A673 (cell line): ENCODE results near the gene CCDC69. TPM values are rescaled to one million over a fixed set of nuclear protein-coding genes. Genes with fewer than 3 reads are reported as not detected.

Source experiments
- BruUV-seq: library from RNA; stranded (reverse); fragments of 400-500 nt; replicated peaks from 2 replicates; lab custom pipeline; 2021; lab: Mats Ljungman, UMichigan
- CTCF ChIA-PET: fragments of 300-600 bp; sonication (Branson Sonifier 250); formaldehyde crosslinking; loops from one replicate; lab custom pipeline; 2022; ENCODE audit warnings: antibody characterized with exemption; lab: Charles Lee
- POLR2A ChIA-PET: fragments of 300-600 bp; sonication (Branson Sonifier 250); formaldehyde crosslinking; loops from one replicate; lab custom pipeline; 2022; ENCODE audit warnings: antibody characterized with exemption; ENCODE audit not compliant: low non-redundant PET; lab: Charles Lee
- DNase-seq: peaks from one replicate; pipeline ENCODE4 v3.0.0-alpha.2; 2015; ENCODE audit warnings: low spot score
- H3K27ac ChIP-seq: fragments of 200-600 bp; sonication (generic); 2 replicates; pipeline ENCODE4 v1.5.1; 2016; ENCODE audit warnings: mixed run types, low read depth, mild to moderate bottlenecking, mixed read lengths, antibody characterized with exemption, low read length; ENCODE audit not compliant: poor library complexity, severe bottlenecking
- H3K27me3 ChIP-seq: fragments of 200-600 bp; sonication (generic); replicated peaks from 2 replicates; pipeline ENCODE4 v1.6.1; 2017; ENCODE audit warnings: mixed run types, low read depth, mild to moderate bottlenecking, mixed read lengths, antibody characterized with exemption, low read length; ENCODE audit not compliant: insufficient read depth, poor library complexity
- H3K36me3 ChIP-seq: fragments of 200-600 bp; sonication (generic); 2 replicates; pipeline ENCODE4 v1.6.1; 2016; ENCODE audit warnings: mixed run types, mild to moderate bottlenecking, mixed read lengths, antibody characterized with exemption, low read length; ENCODE audit not compliant: insufficient read depth, poor library complexity, severe bottlenecking
- H3K4me1 ChIP-seq: fragments of 200-600 bp; sonication (generic); 2 replicates; pipeline ENCODE4 v1.6.1; 2017; ENCODE audit warnings: mixed run types, mild to moderate bottlenecking, mixed read lengths, antibody characterized with exemption, low read length; ENCODE audit not compliant: insufficient read depth, poor library complexity, severe bottlenecking
- H3K4me3 ChIP-seq: fragments of 200-600 bp; sonication (generic); 2 replicates; pipeline ENCODE4 v1.5.1; 2016; ENCODE audit warnings: low read depth, mixed run types, mild to moderate bottlenecking, mixed read lengths, low read length; ENCODE audit not compliant: poor library complexity, severe bottlenecking
- H3K9me3 ChIP-seq: fragments of 200-600 bp; sonication (generic); 2 replicates; pipeline ENCODE4 v1.6.1; 2016; ENCODE audit warnings: mixed run types, low read depth, mild to moderate bottlenecking, mixed read lengths, antibody characterized with exemption, low read length; ENCODE audit not compliant: poor library complexity, severe bottlenecking
- EZH2 ChIP-seq: fragments of 200-600 bp; sonication (generic); IDR thresholded peaks from 2 replicates; pipeline ENCODE4 v1.6.1; 2017; ENCODE audit warnings: borderline replicate concordance, low read depth, mild to moderate bottlenecking, mixed read lengths, antibody characterized with exemption, low read length; ENCODE audit not compliant: poor library complexity, severe bottlenecking
- intact Hi-C: fragments of 100-400 bp; cut with micrococcal nuclease; formaldehyde crosslinking; loops from one replicate; pipeline ENCODE4 v1.10.0; 2022; ENCODE audit not compliant: unreplicated experiment
- total RNA-seq: library from RNA; stranded (reverse); gene quantifications from 2 replicates; pipeline ENCODE4 v1.2.3, GENCODE V29; 2021
- TF ChIP-seq, protein P1 (sequence below): fragments of 300-800, 200-600 bp; sonication (generic); conservative IDR thresholded peaks from 2 replicates; pipeline ENCODE4 v1.5.1; 2017; ENCODE audit warnings: low read depth, mild to moderate bottlenecking, antibody characterized with exemption, low read length, moderate library complexity, mixed read lengths

The CCDC69 gene
- total RNA-seq, 1 experiment from 2014 or later = not detected

DNA sequence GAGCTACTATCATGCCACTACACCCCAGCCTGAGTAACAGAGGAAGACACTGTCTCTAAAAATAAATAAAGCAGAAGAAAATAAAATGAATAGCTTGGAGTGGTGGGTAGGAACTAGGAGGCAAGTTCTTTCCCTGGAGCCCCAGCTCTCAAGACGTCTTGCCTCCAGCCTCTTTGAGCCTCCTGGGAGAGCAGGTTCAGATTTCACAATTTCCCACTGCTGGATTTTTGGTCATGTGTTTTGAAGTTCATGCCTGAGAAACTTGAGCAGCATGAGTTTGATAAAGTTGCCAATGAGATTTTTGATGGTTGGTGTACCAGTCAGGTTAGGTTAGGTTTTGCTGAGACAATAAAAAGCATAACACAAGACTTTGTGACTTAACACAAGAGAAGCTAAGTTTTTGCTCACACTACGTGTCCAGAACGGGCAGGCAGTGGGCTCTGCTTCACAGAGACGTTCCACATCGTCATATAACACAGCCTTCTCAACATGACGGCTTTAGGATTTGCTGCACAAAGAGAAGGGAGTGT, 4.1 kb upstream of the CCDC69 start:
- CTCF ChIA-PET = no interaction called here
- Histone ChIP-seq H3K9me3 (no peaks in the 10 kb centered on the region), H3K27me3 (no peaks in the 10 kb centered on the region), H3K4me3 (no peak overlapping the region), H3K36me3 (no peaks in the 10 kb centered on the region), H3K27ac (no peak overlapping the region), H3K4me1 (no peaks in the 10 kb centered on the region)
- no peak for DNase-seq
- POLR2A ChIA-PET = no interaction called here
- intact Hi-C loops = no loop called here
- BruUV-seq = no TSS peak
- TF ChIP-seq EZH2 = no peak
- TF ChIP-seq, protein P1, sequence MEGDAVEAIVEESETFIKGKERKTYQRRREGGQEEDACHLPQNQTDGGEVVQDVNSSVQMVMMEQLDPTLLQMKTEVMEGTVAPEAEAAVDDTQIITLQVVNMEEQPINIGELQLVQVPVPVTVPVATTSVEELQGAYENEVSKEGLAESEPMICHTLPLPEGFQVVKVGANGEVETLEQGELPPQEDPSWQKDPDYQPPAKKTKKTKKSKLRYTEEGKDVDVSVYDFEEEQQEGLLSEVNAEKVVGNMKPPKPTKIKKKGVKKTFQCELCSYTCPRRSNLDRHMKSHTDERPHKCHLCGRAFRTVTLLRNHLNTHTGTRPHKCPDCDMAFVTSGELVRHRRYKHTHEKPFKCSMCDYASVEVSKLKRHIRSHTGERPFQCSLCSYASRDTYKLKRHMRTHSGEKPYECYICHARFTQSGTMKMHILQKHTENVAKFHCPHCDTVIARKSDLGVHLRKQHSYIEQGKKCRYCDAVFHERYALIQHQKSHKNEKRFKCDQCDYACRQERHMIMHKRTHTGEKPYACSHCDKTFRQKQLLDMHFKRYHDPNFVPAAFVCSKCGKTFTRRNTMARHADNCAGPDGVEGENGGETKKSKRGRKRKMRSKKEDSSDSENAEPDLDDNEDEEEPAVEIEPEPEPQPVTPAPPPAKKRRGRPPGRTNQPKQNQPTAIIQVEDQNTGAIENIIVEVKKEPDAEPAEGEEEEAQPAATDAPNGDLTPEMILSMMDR = no peak

DNA sequence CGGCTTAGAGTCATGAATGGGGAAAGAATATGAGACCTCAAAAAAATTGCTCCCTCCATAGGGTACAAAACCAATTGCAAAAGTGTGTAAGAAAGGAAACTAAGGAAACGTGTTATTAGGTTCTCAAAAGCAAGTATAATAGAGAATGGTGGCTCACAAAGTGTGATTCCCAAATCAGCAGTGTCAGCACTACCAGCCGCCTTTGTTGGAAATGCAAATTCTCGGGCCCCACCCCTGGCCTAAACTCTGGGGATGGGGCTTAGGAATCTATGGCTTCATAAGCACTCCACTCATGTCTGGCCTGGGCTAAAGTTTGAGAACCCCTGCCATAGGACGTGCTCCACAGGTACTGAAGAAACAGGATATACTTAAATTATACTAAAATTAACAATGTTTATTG, 1.6 kb upstream of the CCDC69 start:
- ChIA-PET POLR2A (no interaction called here), CTCF (no interaction called here)
- H3K27me3 ChIP-seq = no peaks in the 10 kb centered on the region
- DNase-seq = no peak
- H3K4me1 ChIP-seq = no peaks in the 10 kb centered on the region
- no TSS peak for BruUV-seq
- H3K4me3 ChIP-seq = no peak overlapping the region
- no peak overlapping the region for H3K27ac ChIP-seq
- intact Hi-C loops = no loop called here
- H3K9me3 ChIP-seq = no peaks in the 10 kb centered on the region
- H3K36me3 ChIP-seq = no peaks in the 10 kb centered on the region
- TF ChIP-seq EZH2 = no peak
- TF ChIP-seq, protein P1 = no peak

DNA sequence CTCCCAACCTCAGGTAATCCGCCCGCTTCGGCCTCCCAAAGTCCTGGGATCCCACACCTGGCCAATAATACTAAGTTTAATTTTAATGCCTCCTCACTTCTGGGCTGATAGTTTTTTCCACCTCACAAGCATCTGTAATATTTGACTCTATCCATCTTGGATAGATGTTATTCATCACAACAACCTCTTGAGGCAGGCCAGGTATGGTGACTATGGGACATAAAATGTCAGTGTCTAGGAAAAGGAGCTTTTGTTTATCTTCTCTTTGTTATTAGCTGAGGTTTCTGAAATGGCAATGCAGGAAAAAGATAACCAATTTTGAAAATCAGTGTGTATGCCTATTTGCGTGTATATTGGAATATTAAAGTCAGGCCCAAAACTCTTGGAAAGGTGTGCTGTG, 1.2 kb upstream of the CCDC69 start:
- no peaks in the 10 kb centered on the region for H3K36me3 ChIP-seq
- intact Hi-C loops = no loop called here
- no peak overlapping the region for H3K27ac ChIP-seq
- no TSS peak for BruUV-seq
- CTCF ChIA-PET = no interaction called here
- no peak for TF ChIP-seq EZH2
- TF ChIP-seq, protein P1 = no peak
- H3K27me3 ChIP-seq = no peaks in the 10 kb centered on the region
- no peaks in the 10 kb centered on the region for H3K4me1 ChIP-seq
- DNase-seq = no peak
- H3K4me3 ChIP-seq = no peak overlapping the region
- no peaks in the 10 kb centered on the region for H3K9me3 ChIP-seq
- POLR2A ChIA-PET = no interaction called here
